NCI-H2196 (cell line): ENCODE results near the gene NOTCH2NLA.
"Not testable (repeated sequence)": the region's sequence is repeated elsewhere in the genome, so short reads cannot be mapped to it uniquely, and the experiment has no call there.

Source experiments
- DNase-seq: peaks from one replicate; lab custom pipeline; 2025; ENCODE audit not compliant: unreplicated experiment; lab: John Stamatoyannopoulos, UW

NOTCH2NLA gene

GRCh38 chr1:146228710-146229477 lies at the start of gene NOTCH2NLA:
TSS of gene NOTCH2NLA (minus strand) at chr1:146229021. CDS start at chr1:146189337, 39,684 bp downstream.
- DNase-seq = not testable (repeated sequence)

DNA sequence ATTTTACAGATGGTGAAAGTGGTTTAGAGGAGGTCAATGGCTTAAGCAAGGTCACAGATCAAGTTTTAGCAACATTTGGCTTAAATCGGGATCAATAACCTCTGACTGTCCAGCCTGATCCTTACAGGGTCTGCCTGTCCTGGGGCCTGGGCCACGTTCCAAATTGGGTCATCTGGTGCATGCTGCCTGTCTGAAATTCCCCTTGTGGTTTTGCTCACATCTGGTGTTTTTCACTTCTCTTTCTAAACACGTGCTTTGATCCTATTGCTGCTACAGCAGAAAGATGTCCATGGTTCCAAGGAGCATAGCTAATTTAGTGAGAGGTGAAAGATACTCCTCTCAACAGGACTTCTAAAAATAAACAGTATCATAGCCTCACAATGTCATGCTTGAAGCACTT lies 49.5 kb upstream of the NOTCH2NLA start:
- not testable (repeated sequence) for DNase-seq

GRCh38 chr1:146277087-146277486 lies 48.3 kb upstream of the NOTCH2NLA start:
- not testable (repeated sequence) for DNase-seq

DNA sequence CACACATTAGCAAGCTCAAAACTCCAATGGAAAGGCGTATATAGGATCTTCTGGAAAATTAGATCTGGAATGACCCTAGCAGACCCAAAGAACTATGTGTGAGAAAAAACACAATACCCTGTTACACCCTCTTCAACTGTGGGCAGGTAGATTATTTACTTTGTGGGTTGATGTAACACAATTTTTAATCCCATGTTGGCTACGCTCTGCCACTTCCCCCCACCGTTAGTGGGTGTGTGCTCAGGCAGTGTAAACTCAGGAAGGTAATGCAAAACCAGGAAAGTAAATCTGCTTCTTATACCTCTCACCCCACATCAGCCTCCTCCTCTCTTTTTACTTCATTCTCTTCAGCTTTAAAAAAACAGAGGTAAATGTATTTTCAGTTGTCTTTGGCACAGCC lies 45.3 kb upstream of the NOTCH2NLA start:
- not testable (repeated sequence) for DNase-seq

- DNase-seq = not testable (repeated sequence)
Measured at GRCh38 chr1:146273194-146273593, 44.4 kb upstream of the NOTCH2NLA start.

GRCh38 chr1:146272734-146273133 lies 43.9 kb upstream of the NOTCH2NLA start:
- not testable (repeated sequence) for DNase-seq

GRCh38 chr1:146271977-146272376 lies 43.2 kb upstream of the NOTCH2NLA start:
- DNase-seq = not testable (repeated sequence)

DNA sequence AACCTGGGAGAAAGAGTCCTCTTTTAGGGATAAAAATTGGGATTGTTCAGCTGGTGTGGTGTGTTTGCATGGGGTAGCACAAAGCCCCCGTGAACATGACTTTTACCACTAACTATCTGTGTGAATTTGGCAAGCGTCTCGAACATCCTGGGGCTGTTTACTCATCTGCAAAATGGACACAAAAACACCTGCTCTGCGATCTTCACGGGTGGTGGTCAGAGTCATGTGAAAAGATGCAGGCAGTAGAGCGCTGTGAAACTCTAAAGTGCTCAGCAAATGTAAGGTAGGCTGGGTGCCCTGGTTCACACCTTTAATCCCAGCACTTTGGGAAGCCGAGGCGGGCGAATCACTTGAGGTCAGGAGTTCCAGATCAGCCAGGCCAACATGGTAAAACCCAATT lies 41.3 kb upstream of the NOTCH2NLA start:
- DNase-seq = not testable (repeated sequence)

DNA sequence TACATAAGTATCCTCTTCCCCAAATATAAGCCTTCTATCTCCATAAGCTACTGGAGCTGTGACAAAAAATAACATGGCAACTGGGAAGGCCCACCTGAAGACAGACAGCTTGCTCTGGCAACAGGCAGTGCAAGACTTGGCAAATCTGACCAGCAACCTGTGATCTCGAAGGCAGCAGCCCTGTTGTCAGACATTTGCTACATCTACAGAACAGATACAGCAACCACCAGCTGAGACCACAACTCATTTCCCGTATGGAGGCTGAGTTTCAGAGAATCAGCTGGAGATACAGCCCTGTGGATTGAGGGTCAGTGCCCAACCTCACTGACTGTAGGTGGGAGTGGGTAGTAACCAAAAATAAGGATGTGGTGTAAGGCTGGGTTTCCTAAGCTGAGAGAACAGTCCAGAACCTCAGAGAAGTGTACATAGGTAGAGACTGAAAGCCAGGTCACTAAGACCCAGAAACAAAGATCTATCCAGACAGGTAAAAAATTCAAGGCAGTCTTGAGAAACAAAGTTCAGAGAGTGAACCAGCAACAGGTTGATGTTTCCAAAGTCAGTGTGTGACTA lies 37.4 kb upstream of the NOTCH2NLA start:
- DNase-seq = not testable (repeated sequence)

DNA sequence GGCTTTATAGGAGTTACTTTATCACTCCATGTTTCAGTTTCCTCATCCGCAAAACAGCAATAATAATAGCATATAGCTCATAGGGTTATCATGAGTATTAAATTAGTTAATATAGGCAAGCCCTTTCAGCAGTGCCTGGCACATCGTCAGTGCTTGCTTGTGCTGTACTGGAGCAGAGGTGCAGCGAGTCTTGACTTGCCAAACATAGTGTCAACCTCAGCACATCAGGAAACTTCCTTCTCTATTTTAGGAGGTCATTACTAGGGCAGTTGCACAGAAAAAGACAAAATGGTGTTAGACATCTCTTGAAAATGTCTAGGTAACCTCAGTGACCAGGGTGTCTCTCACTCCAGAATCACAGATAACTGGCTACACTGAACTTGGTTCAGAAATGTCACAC lies 35.9 kb upstream of the NOTCH2NLA start:
- DNase-seq = not testable (repeated sequence)

DNA sequence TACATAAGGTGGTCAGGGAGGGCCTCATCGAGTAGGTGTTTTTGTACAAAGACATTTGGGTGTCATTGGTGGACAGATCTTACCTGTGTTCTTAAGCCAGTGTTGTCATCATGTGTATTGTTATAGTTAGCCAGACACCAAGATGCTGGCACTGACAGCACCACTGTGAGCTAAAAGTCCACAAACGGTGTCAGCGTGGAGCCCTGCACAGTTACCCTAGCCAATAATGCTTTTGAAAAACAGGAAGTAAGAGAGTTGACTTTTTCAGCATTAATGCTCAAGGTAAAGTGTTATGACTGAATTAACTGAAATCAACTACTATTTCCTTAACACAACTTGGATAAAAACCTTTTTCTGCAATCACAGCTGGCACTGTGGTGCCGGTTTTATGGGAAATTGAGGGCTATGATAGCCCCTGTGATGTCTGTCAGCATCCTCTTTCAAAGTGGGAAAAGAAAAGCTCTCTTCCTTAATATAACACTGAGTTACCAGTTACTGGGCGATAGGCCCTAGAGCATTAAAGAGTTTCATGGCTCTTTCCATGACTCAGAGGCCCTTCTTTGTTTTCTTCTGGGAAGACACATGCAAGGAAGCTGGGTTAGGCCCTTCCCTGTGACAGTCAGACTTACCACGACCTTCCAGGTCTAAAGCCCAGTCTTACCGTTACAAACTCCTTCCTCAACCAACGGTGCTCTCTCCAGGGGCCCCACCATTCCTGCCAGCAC lies 31.3 kb upstream of the NOTCH2NLA start:
- not testable (repeated sequence) for DNase-seq

- not testable (repeated sequence) for DNase-seq
Measured at GRCh38 chr1:146257992-146258552, 29.3 kb upstream of the NOTCH2NLA start.

- not testable (repeated sequence) for DNase-seq
Measured at GRCh38 chr1:146254569-146255197, 25.9 kb upstream of the NOTCH2NLA start.

GRCh38 chr1:146253249-146253855 lies 24.5 kb upstream of the NOTCH2NLA start:
- DNase-seq = not testable (repeated sequence)

DNA sequence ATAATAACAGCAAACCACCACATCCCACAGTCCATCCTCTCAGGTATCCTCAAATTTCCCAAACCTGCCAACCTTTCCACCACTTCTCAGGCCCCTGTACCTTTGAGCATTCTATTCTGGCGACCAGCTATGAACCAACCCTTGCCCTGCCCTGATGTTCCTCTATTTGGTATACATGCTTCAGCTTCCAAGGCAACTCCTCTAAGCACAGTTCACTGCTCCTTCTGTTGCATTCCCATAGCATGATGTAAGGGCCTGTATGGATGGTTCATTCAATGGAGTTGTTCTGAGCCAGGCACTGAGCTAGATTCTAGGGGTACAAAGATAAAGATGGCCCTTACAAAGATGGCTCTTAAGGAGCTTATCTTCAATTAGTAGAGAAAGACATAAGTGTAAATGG lies 22.7 kb upstream of the NOTCH2NLA start:
- DNase-seq = not testable (repeated sequence)

GRCh38 chr1:146248643-146249042 lies 19.8 kb upstream of the NOTCH2NLA start:
- DNase-seq = not testable (repeated sequence)

GRCh38 chr1:146236626-146237025 lies 7.8 kb upstream of the NOTCH2NLA start:
- DNase-seq = not testable (repeated sequence)

DNA sequence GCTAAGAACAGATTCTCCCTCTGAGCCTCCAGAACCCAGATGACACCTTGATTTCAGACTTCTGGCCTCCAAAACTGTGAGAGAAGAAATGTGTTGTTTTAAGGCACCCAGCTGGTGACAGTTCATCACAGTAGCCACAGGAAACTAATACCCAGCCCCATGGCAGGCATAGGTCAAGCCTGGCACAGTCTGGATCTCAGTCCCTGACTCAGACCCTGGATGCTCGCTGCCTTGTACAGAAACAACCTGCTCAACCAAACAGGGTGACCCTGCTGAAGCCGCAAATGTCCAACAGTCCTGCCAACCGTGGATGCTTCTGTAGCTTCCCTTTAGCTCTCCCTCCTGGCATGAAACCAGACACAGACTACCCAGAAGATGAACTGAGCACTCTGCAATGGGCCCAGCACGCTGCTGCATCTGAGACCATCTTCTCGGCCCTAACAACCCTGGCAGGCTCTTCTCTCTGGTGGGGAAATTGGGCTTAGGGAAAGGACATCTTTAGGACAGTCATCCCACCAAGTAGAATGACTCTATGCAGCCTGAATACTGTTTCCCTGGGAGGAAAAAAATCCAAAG lies 7.3 kb upstream of the NOTCH2NLA start:
- not testable (repeated sequence) for DNase-seq

- not testable (repeated sequence) for DNase-seq
Measured at GRCh38 chr1:146228144-146228682, 608 bp downstream of the NOTCH2NLA start.

DNA sequence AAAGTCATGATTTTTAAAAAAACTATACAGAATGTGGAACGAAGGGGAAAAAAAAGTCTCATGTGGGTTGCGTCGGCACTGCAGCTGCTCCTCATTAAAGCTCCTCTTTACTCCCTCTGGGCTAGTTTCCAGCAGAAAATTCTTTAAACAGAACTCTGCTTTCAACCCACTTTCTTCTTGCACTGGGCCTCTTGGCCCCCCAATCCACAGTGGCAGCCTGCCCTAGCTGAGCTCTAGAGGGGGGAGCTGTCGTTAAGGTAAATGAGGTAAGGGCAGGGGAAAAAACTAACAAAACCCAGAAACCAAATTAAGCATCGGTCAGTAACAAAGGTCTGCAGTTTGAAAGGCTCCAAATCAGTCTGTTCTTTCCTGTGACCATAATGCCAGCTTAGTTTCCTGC lies 54.3 kb downstream of the NOTCH2NLA start:
- not testable (repeated sequence) for DNase-seq
